DMS 273 (cell line): ENCODE results near the gene PGAM4.
"Not testable (repeated sequence)": the region's sequence is repeated elsewhere in the genome, so short reads cannot be mapped to it uniquely, and the experiment has no call there.

ENCODE experiments used
- DNase-seq: peaks from one replicate; lab custom pipeline; 2025; ENCODE audit not compliant: unreplicated experiment; lab: John Stamatoyannopoulos, UW

The PGAM4 gene

GRCh38 chrX:77969538-77969937 is at the start of gene PGAM4:
Gene PGAM4, minus strand, starts transcription at chrX:77969638. Its CDS starts 0 bp downstream, at chrX:77969638.
- DNase-seq, result no peak

- DNase-seq, result no peak
Measured at GRCh38 chrX:78011846-78012245, 42.4 kb upstream of the PGAM4 start.

- DNase-seq, result no peak
Measured at GRCh38 chrX:77979870-77980269, 10.4 kb upstream of the PGAM4 start.

GRCh38 chrX:77977518-77977917 is 8.1 kb upstream of the PGAM4 start:
- no peak for DNase-seq

GRCh38 chrX:77977095-77977494 is 7.7 kb upstream of the PGAM4 start:
- no peak for DNase-seq

GRCh38 chrX:77975755-77976154 is 6.3 kb upstream of the PGAM4 start:
- no peak for DNase-seq

GRCh38 chrX:77967631-77968030 is 1.8 kb downstream of the PGAM4 start:
- DNase-seq, result no peak

- DNase-seq, result no peak
Measured at GRCh38 chrX:77966361-77966760, 3.1 kb downstream of the PGAM4 start.

- DNase-seq, result no peak
Measured at GRCh38 chrX:77962068-77962902, 7.2 kb downstream of the PGAM4 start.

- no peak for DNase-seq
Measured at GRCh38 chrX:77961063-77961462, 8.4 kb downstream of the PGAM4 start.

GRCh38 chrX:77960567-77960966 is 8.9 kb downstream of the PGAM4 start:
- no peak for DNase-seq

- no peak for DNase-seq
Measured at GRCh38 chrX:77953708-77954107, 15.7 kb downstream of the PGAM4 start.

GRCh38 chrX:77953302-77953701 is 16.1 kb downstream of the PGAM4 start:
- no peak for DNase-seq

GRCh38 chrX:77952173-77952572 is 17.3 kb downstream of the PGAM4 start:
- no peak for DNase-seq

GRCh38 chrX:77949840-77950239 is 19.6 kb downstream of the PGAM4 start:
- DNase-seq, result no peak

GRCh38 chrX:77946571-77946970 is 22.9 kb downstream of the PGAM4 start:
- DNase-seq, result no peak

GRCh38 chrX:77945910-77946545 is 23.4 kb downstream of the PGAM4 start:
- no peak for DNase-seq

GRCh38 chrX:77945031-77945430 is 24.4 kb downstream of the PGAM4 start:
- not testable (repeated sequence) for DNase-seq

- DNase-seq, result no peak
Measured at GRCh38 chrX:77938083-77938680, 31.3 kb downstream of the PGAM4 start.

GRCh38 chrX:77937291-77937690 is 32.1 kb downstream of the PGAM4 start:
- no peak for DNase-seq

- DNase-seq, result no peak
Measured at GRCh38 chrX:77936299-77936698, 33.1 kb downstream of the PGAM4 start.

- DNase-seq, result no peak
Measured at GRCh38 chrX:77935886-77936285, 33.6 kb downstream of the PGAM4 start.
